HG03575 (cell line): ENCODE results near the gene NDRG2.
"Not testable (repeated sequence)": the region's sequence is repeated elsewhere in the genome, so short reads cannot be mapped to it uniquely, and the experiment has no call there.

Experiments used
- ATAC-seq: cut with Tn5 transposase; IDR thresholded peaks from one replicate; pipeline ENCODE4 v1.9.1; 2021; ENCODE audit not compliant: unreplicated experiment, insufficient number of reproducible peaks, low FRiP score; ENCODE audit errors: extremely low read depth

Gene NDRG2

GRCh38 chr14:21057803-21058675, 33.2 kb upstream of the NDRG2 start, which contains the start of gene RNASE8:
Gene RNASE8 (plus strand): TSS chr14:21057822. CDS start chr14:21057893, 71 bp downstream.
- no peak for ATAC-seq

DNA sequence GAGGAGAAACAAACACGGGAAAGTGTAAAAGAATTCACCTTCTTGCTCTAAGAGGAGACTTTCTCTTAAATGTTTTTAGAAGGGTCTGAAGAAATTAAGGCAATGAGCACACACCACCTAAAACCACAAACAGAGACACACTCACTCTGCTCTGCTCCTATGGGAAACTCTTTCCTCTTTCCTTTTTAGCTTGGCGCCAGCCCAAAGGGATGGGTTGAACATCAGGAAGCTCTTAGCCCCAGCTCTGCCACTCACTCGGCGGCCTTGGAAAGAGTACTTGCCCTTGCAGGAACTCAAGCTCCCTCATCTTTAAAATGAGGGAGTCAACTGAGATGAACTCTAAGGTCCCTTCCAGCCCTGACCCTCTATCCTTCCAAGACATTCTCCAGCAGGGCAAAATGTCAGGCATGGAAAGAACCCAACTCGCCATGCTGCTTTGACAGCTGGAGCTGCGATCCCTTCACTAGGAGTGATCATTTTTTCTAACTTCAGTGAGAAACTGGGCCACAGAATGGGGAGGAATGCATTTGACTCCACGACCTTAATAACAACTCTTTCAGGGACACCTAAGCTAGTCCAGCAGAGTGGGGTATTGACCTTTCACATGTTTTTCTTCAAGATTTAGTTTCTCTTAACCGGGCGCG, 31.8 kb upstream of the NDRG2 start:
- ATAC-seq: no peak

DNA sequence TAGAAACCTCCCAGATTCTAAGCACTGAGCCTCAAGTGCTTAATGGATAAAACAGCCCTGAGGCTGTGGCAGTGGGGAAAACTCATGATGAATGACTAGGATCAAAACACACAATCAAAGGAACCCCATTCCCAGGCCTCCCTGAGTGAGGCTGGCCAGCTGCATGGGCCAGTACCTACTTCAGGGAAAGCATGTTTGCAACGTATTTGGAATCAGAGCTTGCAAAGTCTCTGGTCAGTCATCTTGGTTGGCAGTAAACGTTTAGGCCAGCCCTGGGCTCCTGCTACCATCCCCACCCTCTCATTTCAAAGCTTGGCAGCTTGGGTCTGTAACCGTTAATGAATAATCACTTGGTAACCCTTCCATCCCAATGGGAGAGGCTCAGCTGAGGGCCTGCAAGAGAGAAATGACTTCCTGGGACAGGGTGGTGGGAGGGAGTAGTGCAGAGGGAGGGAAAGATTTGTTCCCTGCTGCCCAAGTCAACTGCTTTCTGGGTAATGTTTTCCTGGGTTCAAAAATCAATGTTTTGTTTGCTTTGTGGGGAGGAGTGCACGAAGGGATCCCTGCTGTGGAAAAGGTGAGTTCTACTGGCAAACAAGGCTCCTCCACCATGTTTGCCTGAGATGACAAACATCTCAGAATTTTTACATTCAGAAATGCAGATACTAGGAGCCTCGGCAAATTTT, 30.7 kb upstream of the NDRG2 start:
- ATAC-seq: no peak

- ATAC-seq: no peak
These were observed 29.9 kb upstream of the NDRG2 start for GRCh38 chr14:21054768-21055145.

- ATAC-seq: no peak
These were observed 29.4 kb upstream of the NDRG2 start for GRCh38 chr14:21054123-21054767.

DNA sequence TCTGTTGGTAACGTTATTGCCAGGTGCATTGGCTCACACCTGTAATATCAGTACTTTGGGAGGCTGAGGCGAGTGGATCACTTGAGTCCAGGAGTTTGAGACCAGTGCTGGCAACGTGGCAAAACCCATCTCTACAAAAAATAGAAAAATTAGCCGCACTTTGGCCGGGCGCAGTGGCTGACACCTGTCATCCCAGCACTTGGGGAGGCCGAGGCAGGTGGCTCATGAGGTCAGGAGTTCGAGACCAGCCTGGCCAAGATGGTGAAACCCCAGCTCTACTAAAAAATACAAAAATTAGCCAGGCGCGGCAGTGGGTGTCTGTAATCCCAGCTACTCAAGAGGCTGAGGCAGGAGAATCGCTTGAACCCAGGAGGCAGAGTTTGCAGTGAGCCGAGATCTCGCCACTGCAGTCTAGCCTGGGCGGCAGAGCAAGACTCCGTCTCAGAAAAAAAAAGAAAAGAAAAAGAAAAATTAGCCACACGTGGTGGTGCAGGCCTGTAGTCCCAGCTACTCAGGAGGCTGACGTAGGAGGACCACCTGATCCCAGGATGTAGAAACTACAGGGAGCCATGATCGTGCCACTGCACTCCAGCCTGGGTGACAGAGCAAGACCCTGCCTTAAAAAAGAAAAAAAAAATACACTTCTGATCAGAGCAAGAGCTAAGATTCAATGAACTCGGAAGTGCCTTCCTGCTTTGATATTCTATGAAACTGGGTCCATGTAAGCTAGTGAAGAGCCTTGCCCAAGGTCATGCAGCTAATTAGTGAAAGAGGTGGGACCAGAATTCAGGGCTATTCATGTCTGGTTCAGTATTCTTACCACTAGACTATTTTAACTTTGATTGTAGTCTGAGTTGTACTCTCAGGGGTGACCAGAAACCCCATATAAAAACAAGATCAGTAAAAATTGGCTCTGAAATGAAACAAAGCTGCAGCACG, 28.6 kb upstream of the NDRG2 start:
- ATAC-seq: no peak

- no peak for ATAC-seq
These were observed 25.7 kb upstream of the NDRG2 start for GRCh38 chr14:21050597-21050996.

GRCh38 chr14:21049271-21049673, 24.4 kb upstream of the NDRG2 start:
- no peak for ATAC-seq

GRCh38 chr14:21048638-21049037, 23.8 kb upstream of the NDRG2 start:
- ATAC-seq: no peak

DNA sequence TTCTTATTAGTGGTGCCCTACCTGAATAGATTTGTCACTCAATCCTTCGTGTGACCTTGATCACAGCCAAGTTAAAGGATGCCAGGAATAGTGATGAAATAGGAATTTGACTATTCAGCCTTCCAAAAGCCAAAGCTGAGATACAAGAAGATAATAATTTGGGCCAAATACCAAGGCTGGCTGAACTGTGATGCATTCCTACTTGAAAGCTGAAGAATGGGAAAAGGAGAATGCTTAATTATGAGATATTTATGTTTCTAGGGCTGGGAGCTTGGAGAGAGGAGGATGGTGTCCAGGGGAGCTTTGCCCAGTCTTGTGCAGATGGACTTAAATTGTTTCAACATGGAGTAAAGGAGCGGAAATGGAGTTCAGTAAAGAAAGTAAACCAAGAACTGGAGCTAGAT, 22.5 kb upstream of the NDRG2 start:
- ATAC-seq: no peak

- no peak for ATAC-seq
These were observed 19.2 kb upstream of the NDRG2 start for GRCh38 chr14:21043974-21044618.

DNA sequence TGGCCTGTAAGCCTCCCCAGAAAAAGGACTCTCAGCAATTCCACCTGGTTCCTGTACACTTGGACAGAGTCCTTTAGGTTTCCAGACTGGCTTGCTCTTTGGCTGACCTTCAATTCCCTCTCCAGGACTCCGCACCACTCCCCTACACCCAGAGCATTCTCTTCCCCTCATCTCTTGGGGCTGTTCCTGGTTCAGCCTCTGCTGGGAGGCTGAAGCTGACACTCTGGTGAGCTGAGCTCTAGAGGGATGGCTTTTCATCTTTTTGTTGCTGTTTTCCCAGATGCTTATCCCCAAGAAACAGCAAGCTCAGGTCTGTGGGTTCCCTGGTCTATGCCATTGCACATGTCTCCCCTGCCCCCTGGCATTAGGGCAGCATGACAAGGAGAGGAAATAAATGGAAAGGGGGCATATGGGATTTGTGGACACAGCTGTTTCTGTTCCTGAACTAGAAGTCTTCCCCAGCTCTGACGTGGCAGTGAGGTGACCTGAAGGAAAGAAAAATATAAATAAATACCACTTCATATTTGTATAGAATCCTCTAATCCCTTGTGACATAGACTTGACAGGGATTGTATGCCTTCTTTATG, 18.6 kb upstream of the NDRG2 start:
- no peak for ATAC-seq

GRCh38 chr14:21042918-21043317, 18.1 kb upstream of the NDRG2 start:
- ATAC-seq: no peak

GRCh38 chr14:21041676-21042433, 17.0 kb upstream of the NDRG2 start, which contains the start of gene RNASE7:
Gene RNASE7 (plus strand): TSS chr14:21042362. CDS start chr14:21042993, 631 bp downstream.
- ATAC-seq: no peak

DNA sequence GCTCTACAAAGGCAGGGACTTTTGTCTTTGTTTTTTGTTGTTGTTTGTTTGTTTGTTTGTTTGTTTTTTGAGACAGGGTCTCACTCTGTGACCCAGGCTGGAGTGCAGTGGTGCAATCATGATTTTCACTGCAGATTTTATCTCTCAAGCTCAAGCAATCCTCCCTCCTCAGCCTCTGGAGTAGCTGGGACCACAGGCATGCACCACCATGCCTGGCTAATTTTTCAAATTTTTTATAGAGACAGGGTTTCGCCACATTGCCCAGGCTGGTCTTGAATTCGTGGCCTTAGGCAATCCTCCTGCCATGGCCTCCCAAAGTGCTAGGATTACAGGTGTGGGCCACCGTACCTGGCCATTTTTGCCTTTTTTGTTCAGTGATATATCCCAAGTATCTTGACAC, 16.1 kb upstream of the NDRG2 start:
- not testable (repeated sequence) for ATAC-seq

DNA sequence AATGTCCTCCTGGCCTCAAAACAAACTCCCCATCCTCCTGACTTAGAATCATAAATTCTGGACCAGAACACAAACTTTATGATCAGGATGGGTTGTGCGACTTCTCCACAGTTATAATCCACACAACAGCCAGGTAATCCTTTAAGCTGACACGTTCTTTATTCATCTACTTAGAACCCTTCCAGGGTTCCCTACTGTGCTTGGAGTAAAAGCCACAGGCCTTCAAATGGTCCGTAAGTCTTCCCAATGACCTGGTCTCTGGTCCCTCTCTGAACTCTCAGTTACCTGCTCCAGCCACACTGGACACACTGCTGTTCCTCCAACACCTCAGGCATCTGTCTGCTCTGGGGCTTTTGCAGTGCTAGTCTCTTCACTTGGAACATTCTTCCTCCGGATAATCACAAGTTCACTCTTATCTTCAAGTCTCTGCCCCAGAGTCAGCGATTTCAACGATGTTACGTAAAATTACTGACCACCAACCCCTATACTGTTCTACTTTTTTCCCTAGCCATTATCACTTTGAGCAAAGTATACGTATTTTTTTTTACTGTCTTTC, 15.6 kb upstream of the NDRG2 start:
- ATAC-seq: no peak
